Hepatocyte (in vitro differentiated cells): ENCODE data around the gene PCAT6.

ENCODE experiments used
- EZH2 ChIP-seq: fragments of 200-600 bp; sonication (generic); IDR thresholded peaks from 2 replicates; pipeline ENCODE4 v1.6.1; 2016; ENCODE audit warnings: antibody characterized with exemption, mild to moderate bottlenecking, borderline replicate concordance
- TF ChIP-seq, protein P1 (sequence below): fragments of 200-600 bp; sonication (generic); IDR thresholded peaks from 2 replicates; pipeline ENCODE4 v1.5.1; 2016; ENCODE audit warnings: antibody characterized with exemption, mild to moderate bottlenecking; ENCODE audit not compliant: poor library complexity

DNA sequence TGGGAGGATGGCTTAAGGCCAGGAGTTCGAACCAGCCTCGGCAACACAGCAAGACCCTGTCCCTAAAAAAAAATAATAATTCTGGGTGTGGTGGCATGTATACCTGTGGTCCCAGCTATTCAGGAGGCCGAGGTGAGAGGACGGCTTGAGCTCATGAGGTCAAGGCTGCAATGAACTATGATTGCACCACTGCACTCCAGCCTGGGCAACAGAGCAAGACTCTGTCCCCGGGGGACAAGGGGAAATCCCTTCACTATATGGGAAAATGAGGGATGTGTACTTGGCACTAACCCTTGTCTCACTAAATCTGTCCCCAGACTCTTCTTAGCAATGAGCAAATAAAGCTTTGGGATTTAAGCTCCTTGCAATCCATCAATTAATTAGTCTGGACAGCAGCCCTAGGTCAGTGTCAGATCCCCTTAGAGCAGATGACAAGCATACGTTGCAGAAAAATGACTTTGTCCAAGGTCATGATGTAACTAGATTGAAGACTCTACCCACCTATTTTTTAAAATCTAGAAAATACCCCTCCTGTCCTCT lies 11.9 kb upstream of the PCAT6 start:
- TF ChIP-seq, protein P1, sequence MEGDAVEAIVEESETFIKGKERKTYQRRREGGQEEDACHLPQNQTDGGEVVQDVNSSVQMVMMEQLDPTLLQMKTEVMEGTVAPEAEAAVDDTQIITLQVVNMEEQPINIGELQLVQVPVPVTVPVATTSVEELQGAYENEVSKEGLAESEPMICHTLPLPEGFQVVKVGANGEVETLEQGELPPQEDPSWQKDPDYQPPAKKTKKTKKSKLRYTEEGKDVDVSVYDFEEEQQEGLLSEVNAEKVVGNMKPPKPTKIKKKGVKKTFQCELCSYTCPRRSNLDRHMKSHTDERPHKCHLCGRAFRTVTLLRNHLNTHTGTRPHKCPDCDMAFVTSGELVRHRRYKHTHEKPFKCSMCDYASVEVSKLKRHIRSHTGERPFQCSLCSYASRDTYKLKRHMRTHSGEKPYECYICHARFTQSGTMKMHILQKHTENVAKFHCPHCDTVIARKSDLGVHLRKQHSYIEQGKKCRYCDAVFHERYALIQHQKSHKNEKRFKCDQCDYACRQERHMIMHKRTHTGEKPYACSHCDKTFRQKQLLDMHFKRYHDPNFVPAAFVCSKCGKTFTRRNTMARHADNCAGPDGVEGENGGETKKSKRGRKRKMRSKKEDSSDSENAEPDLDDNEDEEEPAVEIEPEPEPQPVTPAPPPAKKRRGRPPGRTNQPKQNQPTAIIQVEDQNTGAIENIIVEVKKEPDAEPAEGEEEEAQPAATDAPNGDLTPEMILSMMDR, result no peak
- TF ChIP-seq EZH2, result no peak
